SU-DHL-6 (cell line): ENCODE results near the gene SEC14L5.

Source experiments
- H2AFZ ChIP-seq: fragments of 200-600 bp; sonication (generic); 2 replicates; pipeline ENCODE4 v1.6.1; 2014; ENCODE audit warnings: low read depth, mild to moderate bottlenecking, moderate library complexity, mixed read lengths, antibody characterized with exemption, low read length; ENCODE audit not compliant: severe bottlenecking
- H3F3A ChIP-seq: fragments of 200-600 bp; shearing (Covaris generic); 2 replicates; pipeline ENCODE4 v1.6.0; 2016; ENCODE audit warnings: antibody characterized with exemption, mild to moderate bottlenecking; ENCODE audit not compliant: insufficient read depth
- H3K27ac ChIP-seq: fragments of 200-600 bp; sonication (generic); 2 replicates; pipeline ENCODE4 v1.5.1; 2016; ENCODE audit warnings: low read depth, mild to moderate bottlenecking, low read length, moderate library complexity, mixed read lengths
- H3K27me3 ChIP-seq: fragments of 200-600 bp; sonication (generic), shearing (Covaris generic); 2 replicates; pipeline ENCODE4 v1.6.0; 2014; ENCODE audit warnings: mild to moderate bottlenecking, low read length
- H3K36me3 ChIP-seq: fragments of 200-600 bp; sonication (generic); 2 replicates; pipeline ENCODE4 v1.6.1; 2014; ENCODE audit warnings: mild to moderate bottlenecking, low read length, mixed read lengths
- H3K4me2 ChIP-seq: fragments of 300-600, 200-600 bp; shearing (Covaris generic), sonication (generic); 2 replicates; pipeline ENCODE4 v1.6.0; 2014; ENCODE audit warnings: low read length, low read depth, mild to moderate bottlenecking; ENCODE audit not compliant: poor library complexity, severe bottlenecking
- H3K4me3 ChIP-seq: fragments of 200-600 bp; sonication (generic); 2 replicates; pipeline ENCODE4 v1.5.1; 2014; ENCODE audit warnings: antibody characterized with exemption, low read length, mild to moderate bottlenecking, mixed read lengths; ENCODE audit not compliant: insufficient read depth, poor library complexity, severe bottlenecking
- H3K79me2 ChIP-seq: fragments of 200-600 bp; sonication (generic); 2 replicates; pipeline ENCODE4 v1.6.1; 2014; ENCODE audit warnings: mild to moderate bottlenecking, low read length, moderate library complexity; ENCODE audit not compliant: insufficient read depth
- H3K9ac ChIP-seq: fragments of 200-600 bp; sonication (generic); 2 replicates; pipeline ENCODE4 v1.7.0; 2014; ENCODE audit warnings: mild to moderate bottlenecking, low read length
- H3K9me2 ChIP-seq: fragments of 200-600 bp; sonication (generic); replicated peaks from 2 replicates; pipeline ENCODE4 v1.6.1; 2014; ENCODE audit warnings: low read length; ENCODE audit not compliant: insufficient read depth
- H3K9me3 ChIP-seq: fragments of 200-600 bp; sonication (generic); 2 replicates; pipeline ENCODE4 v1.6.1; 2014; ENCODE audit warnings: low read length, mixed read lengths; ENCODE audit not compliant: insufficient read depth
- H4K20me1 ChIP-seq: fragments of 200-600 bp; sonication (generic); 2 replicates; pipeline ENCODE4 v1.6.1; 2014; ENCODE audit warnings: low read depth, mild to moderate bottlenecking, antibody characterized with exemption, low read length, moderate library complexity, mixed read lengths
- CTCF ChIP-seq: fragments of 200-600 bp; sonication (generic); IDR thresholded peaks from one replicate; pipeline ENCODE4 v1.5.1; 2017; ENCODE audit warnings: antibody characterized with exemption, mild to moderate bottlenecking, low read length, moderate library complexity; ENCODE audit not compliant: insufficient read depth, poor library complexity, severe bottlenecking
- EZH2phosphoT487 ChIP-seq: fragments of 200-600 bp; sonication (generic), shearing (Covaris generic); conservative IDR thresholded peaks from 2 replicates; pipeline ENCODE4 v1.6.1; 2018; ENCODE audit warnings: mild to moderate bottlenecking, antibody characterized with exemption, low read length, moderate library complexity, mixed read lengths

Gene SEC14L5

GRCh38 chr16:4937782-4938682 is 20.1 kb upstream of the SEC14L5 start:
- H3K9me2 ChIP-seq, result no peaks in the 10 kb centered on the region
- TF ChIP-seq CTCF, result no peak
- TF ChIP-seq EZH2phosphoT487, result no peak
- no peaks in the 10 kb centered on the region for H3K79me2 ChIP-seq
- no peaks in the 10 kb centered on the region for H4K20me1 ChIP-seq
- no peak overlapping the region for H3K27ac ChIP-seq
- H3K4me2 ChIP-seq, result no peak overlapping the region
- H3K4me3 ChIP-seq, result no peak overlapping the region
- H3K27me3 ChIP-seq, result no peaks in the 10 kb centered on the region
- H3K36me3 ChIP-seq, result no peaks in the 10 kb centered on the region
- no peak overlapping the region for H2AFZ ChIP-seq
- H3K9me3 ChIP-seq, result no peaks in the 10 kb centered on the region
- no peak overlapping the region for H3K9ac ChIP-seq
- H3F3A ChIP-seq, result no peaks in the 10 kb centered on the region

- no peak overlapping the region for H3K4me3 ChIP-seq
- H2AFZ ChIP-seq, result no peak overlapping the region
- H3K4me2 ChIP-seq, result no peak overlapping the region
- no peak overlapping the region for H3K9ac ChIP-seq
- no peaks in the 10 kb centered on the region for H3K9me3 ChIP-seq
- H3F3A ChIP-seq, result no peaks in the 10 kb centered on the region
- no peaks in the 10 kb centered on the region for H3K9me2 ChIP-seq
- H3K79me2 ChIP-seq, result no peaks in the 10 kb centered on the region
- no peaks in the 10 kb centered on the region for H3K27me3 ChIP-seq
- H4K20me1 ChIP-seq, result no peaks in the 10 kb centered on the region
- H3K27ac ChIP-seq, result no peak overlapping the region
- no peak for TF ChIP-seq EZH2phosphoT487
- TF ChIP-seq CTCF, result no peak
- H3K36me3 ChIP-seq, result no peaks in the 10 kb centered on the region
Measured at GRCh38 chr16:4938683-4939030, 19.5 kb upstream of the SEC14L5 start.

GRCh38 chr16:4940719-4941118 is 17.4 kb upstream of the SEC14L5 start:
- Histone ChIP-seq H4K20me1 (no peaks in the 10 kb centered on the region), H3K79me2 (no peaks in the 10 kb centered on the region), H3K9me3 (no peaks in the 10 kb centered on the region), H3F3A (no peaks in the 10 kb centered on the region), H3K9me2 (no peaks in the 10 kb centered on the region), H3K27me3 (no peaks in the 10 kb centered on the region), H3K9ac (no peak overlapping the region), H3K4me3 (no peak overlapping the region), H2AFZ (no peak overlapping the region), H3K27ac (no peak overlapping the region), H3K36me3 (no peaks in the 10 kb centered on the region), H3K4me2 (no peak overlapping the region)
- TF ChIP-seq EZH2phosphoT487, result no peak
- no peak for TF ChIP-seq CTCF
